Activated naive CD8-positive, alpha-beta T cell treated with anti-CD3 and anti-CD28 coated beads, Interleukin-2, amount 50 U/mL, for 24 hours (primary cell): ENCODE measurements around the gene ARHGEF16.

Experiments used
- ATAC-seq: fragments of 150-1000 bp; cut with Tn5 transposase; one replicate; pipeline ENCODE4 v1.10.0; 2021
- DNase-seq: peaks from one replicate; pipeline ENCODE4 v3.0.0; 2021
- H3K27ac Mint-ChIP-seq: one replicate; pipeline ENCODE4 v1.8.0; 2021; ENCODE audit warnings: mild to moderate bottlenecking, mixed read lengths
- H3K27me3 Mint-ChIP-seq: one replicate; pipeline ENCODE4 v1.8.0; 2021; ENCODE audit warnings: mixed read lengths
- H3K36me3 Mint-ChIP-seq: one replicate; pipeline ENCODE4 v1.8.0; 2021; ENCODE audit warnings: low read depth, mixed read lengths
- H3K4me1 Mint-ChIP-seq: one replicate; pipeline ENCODE4 v1.8.0; 2021; ENCODE audit warnings: mixed read lengths
- H3K4me3 Mint-ChIP-seq: one replicate; pipeline ENCODE4 v1.8.0; 2021; ENCODE audit warnings: mild to moderate bottlenecking, moderate library complexity, mixed read lengths
- H3K9me3 Mint-ChIP-seq: one replicate; pipeline ENCODE4 v1.8.0; 2021; ENCODE audit warnings: mixed read lengths

The ARHGEF16 gene

GRCh38 chr1:3481046-3481445, 26.6 kb downstream of the ARHGEF16 start:
- Mint-ChIP-seq H3K27me3 (peaks cover 2% of the 10 kb centered on the region), H3K4me3 (no peak overlapping the region), H3K27ac (no peak overlapping the region), H3K9me3 (no peaks in the 10 kb centered on the region), H3K4me1 (no peaks in the 10 kb centered on the region), H3K36me3 (no peaks in the 10 kb centered on the region)
- DNase-seq (no peak), ATAC-seq (no peak)

GRCh38 chr1:3481836-3482375, 27.4 kb downstream of the ARHGEF16 start:
- Mint-ChIP-seq H3K27ac (no peak overlapping the region), H3K9me3 (no peaks in the 10 kb centered on the region), H3K27me3 (peaks cover 2% of the 10 kb centered on the region), H3K4me3 (no peak overlapping the region), H3K4me1 (no peaks in the 10 kb centered on the region), H3K36me3 (no peaks in the 10 kb centered on the region)
- DNase-seq (no peak), ATAC-seq (no peak)

- H3K4me1 Mint-ChIP-seq, result no peaks in the 10 kb centered on the region
- H3K27ac Mint-ChIP-seq, result no peak overlapping the region
- ATAC-seq (peak; percentile 31), DNase-seq (peak; percentile 24)
- H3K36me3 Mint-ChIP-seq, result no peaks in the 10 kb centered on the region
- H3K9me3 Mint-ChIP-seq, result peaks cover 4% of the 10 kb centered on the region
- no peak overlapping the region for H3K4me3 Mint-ChIP-seq
- H3K27me3 Mint-ChIP-seq, result peaks cover 2% of the 10 kb centered on the region
Measured at GRCh38 chr1:3482378-3482849, 27.9 kb downstream of the ARHGEF16 start.

- peaks cover 6% of the 10 kb centered on the region for H3K9me3 Mint-ChIP-seq
- no peaks in the 10 kb centered on the region for H3K4me1 Mint-ChIP-seq
- H3K4me3 Mint-ChIP-seq, result no peak overlapping the region
- DNase-seq (no peak), ATAC-seq (no peak)
- no peaks in the 10 kb centered on the region for H3K36me3 Mint-ChIP-seq
- H3K27ac Mint-ChIP-seq, result no peak overlapping the region
- peaks cover 2% of the 10 kb centered on the region for H3K27me3 Mint-ChIP-seq
Measured at GRCh38 chr1:3483380-3483779, 28.9 kb downstream of the ARHGEF16 start.

DNA sequence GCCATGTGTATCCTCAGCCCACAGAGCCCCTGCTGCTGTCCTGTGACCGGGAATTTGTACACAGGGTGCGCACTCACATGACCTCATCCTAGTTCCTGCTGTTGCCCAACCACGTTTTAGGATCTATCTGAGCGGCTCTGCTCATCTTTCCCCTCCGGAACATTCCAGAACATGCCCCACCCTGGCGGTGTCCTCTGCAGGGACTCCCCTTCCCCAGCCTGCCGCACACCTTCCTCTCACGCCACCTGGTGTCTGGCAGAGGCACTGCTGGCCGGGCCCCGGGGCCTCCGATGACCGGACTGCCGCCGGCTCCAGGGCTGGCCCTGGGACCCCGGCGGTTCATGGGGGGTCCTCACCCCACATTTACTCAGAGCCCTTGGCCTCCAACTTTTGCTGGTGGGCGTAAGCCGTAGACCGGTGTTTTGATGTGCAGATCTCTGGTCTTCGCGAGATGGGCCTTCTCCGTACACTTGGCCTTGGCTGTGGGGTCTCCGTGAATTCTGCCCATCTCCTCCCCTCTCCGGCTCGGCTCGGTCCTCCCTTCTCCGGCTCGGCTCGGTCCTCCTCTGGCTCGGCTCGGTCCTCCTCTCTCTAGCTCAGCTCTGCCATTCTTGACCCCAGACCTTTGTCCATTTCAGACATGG, 29.5 kb downstream of the ARHGEF16 start:
- peak; percentile 60 for DNase-seq
- H3K27ac Mint-ChIP-seq, result no peak overlapping the region
- H3K4me3 Mint-ChIP-seq, result no peak overlapping the region
- no peaks in the 10 kb centered on the region for H3K36me3 Mint-ChIP-seq
- H3K27me3 Mint-ChIP-seq, result peaks cover 2% of the 10 kb centered on the region
- no peak for ATAC-seq
- no peaks in the 10 kb centered on the region for H3K4me1 Mint-ChIP-seq
- peaks cover 12% of the 10 kb centered on the region for H3K9me3 Mint-ChIP-seq

GRCh38 chr1:3485016-3485415, 30.6 kb downstream of the ARHGEF16 start:
- Mint-ChIP-seq H3K36me3 (no peaks in the 10 kb centered on the region), H3K27me3 (peaks cover 2% of the 10 kb centered on the region), H3K4me1 (no peaks in the 10 kb centered on the region), H3K9me3 (peaks cover 14% of the 10 kb centered on the region), H3K27ac (no peak overlapping the region), H3K4me3 (no peak overlapping the region)
- DNase-seq (no peak), ATAC-seq (no peak)

GRCh38 chr1:3488432-3488831, 34.0 kb downstream of the ARHGEF16 start:
- peaks cover 2% of the 10 kb centered on the region for H3K27me3 Mint-ChIP-seq
- ATAC-seq (no peak), DNase-seq (no peak)
- H3K27ac Mint-ChIP-seq, result no peak overlapping the region
- peaks cover 2% of the 10 kb centered on the region for H3K4me1 Mint-ChIP-seq
- no peaks in the 10 kb centered on the region for H3K36me3 Mint-ChIP-seq
- peaks cover 14% of the 10 kb centered on the region for H3K9me3 Mint-ChIP-seq
- H3K4me3 Mint-ChIP-seq, result no peak overlapping the region

DNA sequence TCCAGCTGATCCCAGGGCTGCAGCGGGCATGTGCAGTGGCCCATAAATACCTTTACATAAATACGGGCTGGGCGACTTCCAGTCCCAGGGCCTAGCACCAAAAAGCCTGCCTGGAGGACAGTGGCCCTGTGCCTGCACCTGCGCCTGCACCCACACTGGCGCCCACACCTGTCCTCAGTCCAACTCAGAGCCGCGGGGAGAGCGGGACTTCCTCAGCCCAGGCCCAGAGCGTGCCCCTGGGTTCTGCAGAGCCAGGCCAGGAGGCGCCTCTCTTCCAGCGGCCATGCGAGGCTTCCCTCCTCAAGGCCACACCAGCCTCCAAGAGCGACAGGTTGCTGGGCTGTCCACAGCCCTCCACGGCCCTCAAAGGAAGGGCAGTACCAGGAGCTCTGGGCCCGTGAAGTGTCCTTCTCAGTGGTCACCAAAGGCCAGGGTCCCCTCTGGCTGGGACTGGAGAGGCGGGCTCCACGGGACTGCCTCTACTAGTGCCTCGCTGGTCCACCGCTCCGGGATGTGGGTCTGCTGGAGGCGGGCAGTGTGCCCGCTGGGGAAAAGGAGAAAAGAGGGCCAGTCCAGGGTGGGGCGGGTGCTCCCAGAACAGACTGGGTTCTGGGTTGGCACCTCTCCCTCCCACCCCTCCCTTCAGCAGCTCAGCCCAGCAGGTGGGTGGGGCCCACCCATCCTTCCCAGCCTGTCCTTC, 35.7 kb downstream of the ARHGEF16 start:
- Mint-ChIP-seq H3K4me3 (no peak overlapping the region), H3K27me3 (no peaks in the 10 kb centered on the region), H3K4me1 (peaks cover 2% of the 10 kb centered on the region), H3K27ac (no peak overlapping the region), H3K36me3 (no peaks in the 10 kb centered on the region), H3K9me3 (peaks cover 14% of the 10 kb centered on the region)
- ATAC-seq (no peak), DNase-seq (no peak)

DNA sequence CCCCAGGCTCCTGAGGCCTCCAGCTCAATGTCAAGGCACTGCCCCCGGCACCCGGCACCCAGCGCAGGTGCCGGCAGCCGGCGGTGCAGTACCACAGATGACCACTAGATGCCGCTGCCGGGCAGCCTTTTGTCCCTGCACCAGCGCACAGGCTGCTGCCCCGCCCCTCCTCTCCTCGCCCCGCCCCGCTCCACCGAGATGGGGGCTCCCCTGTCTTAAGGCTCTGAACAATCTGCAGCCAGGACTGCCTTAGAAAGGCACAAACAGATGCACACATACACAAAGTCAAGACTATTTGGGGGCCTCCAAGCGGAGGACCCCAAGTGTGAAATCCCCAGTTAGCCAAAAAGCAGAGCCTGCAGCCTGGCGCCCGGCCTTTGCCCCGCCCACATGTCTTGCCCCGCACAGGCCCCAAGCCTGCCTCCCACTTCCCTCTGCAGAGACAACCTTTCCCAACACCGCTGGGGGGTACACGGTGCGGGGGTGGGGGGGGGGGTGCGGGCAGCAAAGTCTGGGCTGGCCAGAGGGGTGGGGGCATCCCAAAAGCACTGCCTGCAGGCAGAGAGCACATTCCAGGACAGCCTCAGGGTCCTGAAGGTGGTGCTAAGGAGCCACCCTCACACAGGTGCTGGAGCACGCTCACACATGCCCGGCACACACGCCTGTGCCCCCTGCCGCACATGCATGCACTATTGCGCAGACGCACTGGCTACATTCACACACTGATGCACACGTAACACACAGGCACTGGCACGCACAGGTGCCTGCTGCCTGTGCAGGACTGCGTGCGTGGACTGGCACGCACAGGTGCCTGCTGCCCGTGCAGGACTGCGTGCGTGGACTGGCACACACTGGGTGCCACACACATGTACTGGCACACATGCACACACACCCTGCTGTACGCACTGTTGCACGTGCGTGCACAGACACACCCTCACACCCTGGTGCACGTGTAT, 37.1 kb downstream of the ARHGEF16 start:
- Mint-ChIP-seq H3K4me1 (peaks cover 2% of the 10 kb centered on the region), H3K27ac (no peak overlapping the region), H3K36me3 (no peaks in the 10 kb centered on the region), H3K4me3 (peak overlapping the region; percentile 24), H3K9me3 (peaks cover 14% of the 10 kb centered on the region), H3K27me3 (no peaks in the 10 kb centered on the region)
- ATAC-seq (peak; percentile 75), DNase-seq (peak; percentile 91)

GRCh38 chr1:3492545-3493246, 38.2 kb downstream of the ARHGEF16 start:
- no peak for ATAC-seq
- H3K4me3 Mint-ChIP-seq, result no peak overlapping the region
- no peak for DNase-seq
- no peak overlapping the region for H3K27ac Mint-ChIP-seq
- no peaks in the 10 kb centered on the region for H3K27me3 Mint-ChIP-seq
- no peaks in the 10 kb centered on the region for H3K36me3 Mint-ChIP-seq
- H3K9me3 Mint-ChIP-seq, result peaks cover 11% of the 10 kb centered on the region
- H3K4me1 Mint-ChIP-seq, result peaks cover 2% of the 10 kb centered on the region

GRCh38 chr1:3494321-3495308, 40.1 kb downstream of the ARHGEF16 start:
- ATAC-seq, result no peak
- Mint-ChIP-seq H3K27ac (no peak overlapping the region), H3K4me1 (peaks cover 2% of the 10 kb centered on the region), H3K9me3 (no peaks in the 10 kb centered on the region), H3K4me3 (no peak overlapping the region), H3K36me3 (no peaks in the 10 kb centered on the region), H3K27me3 (no peaks in the 10 kb centered on the region)
- no peak for DNase-seq

GRCh38 chr1:3495776-3496745, 41.6 kb downstream of the ARHGEF16 start:
- Mint-ChIP-seq H3K27me3 (no peaks in the 10 kb centered on the region), H3K27ac (no peak overlapping the region), H3K4me1 (peaks cover 2% of the 10 kb centered on the region), H3K4me3 (no peak overlapping the region), H3K36me3 (no peaks in the 10 kb centered on the region), H3K9me3 (no peaks in the 10 kb centered on the region)
- no peak for DNase-seq
- ATAC-seq, result no peak
